RWPE1 (cell line): ENCODE data around the gene STK17B.
A peak's percentile ranks its signal among the peaks of the same experiment; 100 is the strongest.

ENCODE experiments used
- CTCF ChIA-PET: fragments of 350-600 bp; sonication (Branson Sonifier 250); formaldehyde crosslinking; extraction: SDS; loops from one replicate; lab custom pipeline; 2021; lab: Yijun Ruan, JAX
- POLR2A ChIA-PET: fragments of 400-600 bp; formaldehyde crosslinking; extraction: SDS; loops from one replicate; lab custom pipeline; 2020; ENCODE audit warnings: antibody characterized with exemption; ENCODE audit not compliant: low non-redundant PET; lab: Yijun Ruan, JAX
- DNase-seq: peaks from one replicate; pipeline ENCODE4 v3.0.0; 2012; ENCODE audit warnings: low spot score
- H3K27ac ChIP-seq: fragments of 450-650 bp; 2 replicates; pipeline ENCODE4 v1.5.1; 2017
- TF ChIP-seq, protein P1 (sequence below): fragments of 450-650 bp; conservative IDR thresholded peaks from 2 replicates; pipeline ENCODE4 v1.5.1; 2017; ENCODE audit warnings: low read depth, mild to moderate bottlenecking

Gene STK17B

DNA sequence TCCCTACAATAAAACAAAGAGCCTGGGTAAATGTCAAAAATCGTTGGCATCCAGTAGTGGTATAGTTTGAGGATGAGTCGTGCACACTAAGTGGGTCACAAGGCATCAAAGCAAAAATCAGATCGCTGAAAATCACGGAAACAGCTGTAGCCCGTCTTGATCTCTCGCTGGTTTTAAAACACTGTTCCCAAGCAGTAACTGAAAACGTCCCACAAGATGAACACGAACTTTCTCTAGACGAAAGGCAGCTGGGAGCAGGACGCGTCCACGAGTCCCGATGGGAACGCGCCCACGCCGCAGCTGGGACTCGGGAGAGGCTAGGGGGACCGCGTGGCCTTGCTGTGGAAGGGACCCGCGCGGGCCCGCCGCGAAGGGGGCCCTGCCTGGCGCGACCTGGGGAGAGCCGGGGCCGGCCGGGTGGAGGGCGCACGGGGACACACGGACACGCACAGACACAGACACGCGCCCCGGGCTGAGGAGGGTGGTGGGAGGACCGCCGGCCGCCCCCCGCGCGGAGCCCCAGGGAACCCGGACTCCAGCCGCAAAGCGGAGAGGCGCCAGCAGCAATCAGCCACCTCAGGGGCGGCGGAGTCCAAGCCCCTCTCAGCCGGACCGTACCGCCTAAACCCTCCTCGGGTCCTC lies 651 bp downstream of the STK17B start:
- DNase-seq: peak; percentile 19
- ChIA-PET POLR2A (interaction anchor here (0.7 to 1.8 kb wide), 3 partner anchors 31 to 106 kb away, joined by 4 to 7 read pairs (median 6); no protein-coding TSS in a partner anchor), CTCF (interaction anchor here (1.4 to 2.2 kb wide), 2 partner anchors 93 to 102 kb away, joined by 4 to 6 read pairs; partner anchors contain the start of gene DNAH7)
- TF ChIP-seq, protein P1, sequence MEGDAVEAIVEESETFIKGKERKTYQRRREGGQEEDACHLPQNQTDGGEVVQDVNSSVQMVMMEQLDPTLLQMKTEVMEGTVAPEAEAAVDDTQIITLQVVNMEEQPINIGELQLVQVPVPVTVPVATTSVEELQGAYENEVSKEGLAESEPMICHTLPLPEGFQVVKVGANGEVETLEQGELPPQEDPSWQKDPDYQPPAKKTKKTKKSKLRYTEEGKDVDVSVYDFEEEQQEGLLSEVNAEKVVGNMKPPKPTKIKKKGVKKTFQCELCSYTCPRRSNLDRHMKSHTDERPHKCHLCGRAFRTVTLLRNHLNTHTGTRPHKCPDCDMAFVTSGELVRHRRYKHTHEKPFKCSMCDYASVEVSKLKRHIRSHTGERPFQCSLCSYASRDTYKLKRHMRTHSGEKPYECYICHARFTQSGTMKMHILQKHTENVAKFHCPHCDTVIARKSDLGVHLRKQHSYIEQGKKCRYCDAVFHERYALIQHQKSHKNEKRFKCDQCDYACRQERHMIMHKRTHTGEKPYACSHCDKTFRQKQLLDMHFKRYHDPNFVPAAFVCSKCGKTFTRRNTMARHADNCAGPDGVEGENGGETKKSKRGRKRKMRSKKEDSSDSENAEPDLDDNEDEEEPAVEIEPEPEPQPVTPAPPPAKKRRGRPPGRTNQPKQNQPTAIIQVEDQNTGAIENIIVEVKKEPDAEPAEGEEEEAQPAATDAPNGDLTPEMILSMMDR: no peak
- H3K27ac ChIP-seq: peak overlapping the region; percentile 94

DNA sequence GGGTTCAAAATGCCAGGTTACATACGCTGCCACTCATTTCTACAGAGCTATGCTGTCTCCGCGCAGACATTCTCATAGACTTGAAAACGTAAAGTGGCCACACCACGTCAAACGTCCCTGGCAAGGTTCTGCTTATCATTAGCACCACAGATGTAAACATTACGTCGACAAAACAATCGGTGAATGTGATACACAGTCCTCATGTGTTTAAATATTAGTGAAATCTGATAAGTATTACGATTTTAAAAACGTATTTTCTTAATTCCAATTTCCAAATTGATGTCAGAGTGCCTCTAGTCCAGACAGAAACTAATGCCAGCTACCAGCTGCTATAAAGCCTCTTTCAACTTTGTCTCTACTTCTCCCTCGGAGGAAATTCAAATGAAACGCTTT lies 1.2 kb downstream of the STK17B start:
- ChIA-PET CTCF (interaction anchor here (1.0 to 2.2 kb wide), 3 partner anchors 92 to 101 kb away, joined by 3 to 6 read pairs (median 4); partner anchors contain the start of gene DNAH7), POLR2A (interaction anchor here (1.8 kb wide), 1 partner anchor 63 kb away, joined by 7 read pairs; no protein-coding TSS in a partner anchor)
- TF ChIP-seq, protein P1: no peak
- peak overlapping the region; percentile 94 for H3K27ac ChIP-seq
- DNase-seq: peak; percentile 26

DNA sequence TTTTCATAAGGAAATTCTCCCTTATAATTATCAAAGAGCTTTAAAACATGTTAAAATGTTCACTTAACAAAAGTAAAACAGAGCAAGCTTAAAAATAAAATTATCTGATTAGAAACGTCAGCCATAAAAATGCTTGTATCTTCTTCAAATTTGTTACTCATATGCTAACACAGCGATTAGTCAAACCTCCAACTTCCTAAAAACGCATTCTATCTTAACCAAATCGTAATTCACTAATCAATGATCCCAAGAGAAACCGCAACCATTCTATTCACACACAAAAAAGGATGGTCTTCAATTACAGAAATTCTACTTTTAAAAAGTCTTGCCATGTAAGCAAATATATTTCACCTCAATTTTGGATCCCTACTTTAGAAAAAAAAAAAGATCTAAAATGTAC lies 1.9 kb downstream of the STK17B start:
- CTCF ChIA-PET: interaction anchor here (1.0 to 1.4 kb wide), 2 partner anchors 92 to 101 kb away, joined by 3 to 4 read pairs; partner anchors contain the start of gene DNAH7
- TF ChIP-seq, protein P1: no peak
- no peak for DNase-seq
- peak overlapping the region; percentile 62 for H3K27ac ChIP-seq
- POLR2A ChIA-PET: interaction anchor here (1.8 kb wide), 1 partner anchor 63 kb away, joined by 7 read pairs; no protein-coding TSS in a partner anchor

DNA sequence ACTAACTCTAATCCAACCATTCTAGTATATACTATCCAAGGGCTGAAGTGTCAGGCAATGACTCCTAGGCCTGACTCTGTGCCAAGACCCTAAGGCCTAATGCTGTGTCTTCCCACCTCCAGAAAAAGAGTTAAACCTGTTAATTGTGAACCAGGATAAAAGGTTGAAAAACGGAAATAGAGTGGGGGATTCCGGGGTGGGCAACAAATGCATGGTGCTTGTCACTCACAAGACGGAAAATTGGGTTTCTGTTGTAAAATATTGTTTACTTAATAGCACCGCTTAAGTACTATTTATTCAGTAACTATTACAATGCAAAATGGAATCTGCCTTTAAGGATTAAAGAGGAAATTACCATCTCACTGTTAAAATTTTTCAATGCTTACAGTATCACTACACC lies 3.2 kb downstream of the STK17B start:
- no peak overlapping the region for H3K27ac ChIP-seq
- ChIA-PET CTCF (interaction anchor here (0.6 kb wide), 3 partner anchors 44 to 581 kb away, joined by 3 to 4 read pairs (median 3); no protein-coding TSS in a partner anchor), POLR2A (no interaction called here)
- TF ChIP-seq, protein P1: no peak
- peak; percentile 54 for DNase-seq

DNA sequence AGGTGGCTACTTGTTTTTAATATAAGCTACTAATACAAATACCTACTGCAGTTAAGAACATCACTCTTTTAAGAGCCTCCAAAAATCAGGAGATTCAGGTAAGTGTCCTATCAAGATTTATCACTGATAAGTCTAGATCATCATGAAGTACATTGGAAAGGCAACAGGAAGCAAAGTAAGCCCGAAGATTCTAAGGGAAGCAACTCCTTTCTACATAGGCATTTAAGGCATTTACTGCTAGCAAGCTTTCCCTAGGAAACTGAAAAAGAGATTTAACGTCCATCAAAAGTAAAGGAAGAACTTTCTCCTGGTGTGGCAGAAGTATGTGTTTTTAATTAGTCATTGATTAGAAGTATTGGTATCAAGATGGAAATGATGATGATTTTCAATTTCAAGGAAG lies 3.7 kb downstream of the STK17B start:
- no peak for DNase-seq
- H3K27ac ChIP-seq: no peak overlapping the region
- ChIA-PET POLR2A (no interaction called here), CTCF (interaction anchor here (0.6 kb wide), 3 partner anchors 44 to 580 kb away, joined by 3 to 4 read pairs (median 3); no protein-coding TSS in a partner anchor)
- TF ChIP-seq, protein P1: no peak

DNA sequence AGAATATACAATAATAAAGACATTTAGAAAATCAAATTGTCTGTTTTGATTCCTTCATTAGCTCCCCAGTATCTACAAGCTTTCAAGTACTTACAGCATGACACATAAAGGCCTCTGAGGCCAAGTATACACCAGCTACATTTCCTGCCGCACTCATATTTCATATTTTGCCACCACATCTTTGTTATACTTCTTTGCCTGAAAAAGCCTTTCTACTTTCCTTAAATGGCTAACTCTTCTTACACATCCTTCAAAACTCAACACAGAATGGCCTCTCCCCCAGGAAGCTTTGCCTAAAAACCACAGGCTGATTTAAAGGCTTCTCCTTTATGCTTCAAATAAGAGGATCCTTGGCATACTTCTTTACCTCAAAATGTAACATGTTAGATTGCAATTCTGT lies 4.5 kb downstream of the STK17B start:
- ChIA-PET CTCF (interaction anchor here (0.5 to 1.2 kb wide), 2 partner anchors 27 to 78 kb away, joined by 3 read pairs; no protein-coding TSS in a partner anchor), POLR2A (no interaction called here)
- TF ChIP-seq, protein P1: no peak
- no peak overlapping the region for H3K27ac ChIP-seq
- DNase-seq: peak; percentile 12
